Neural cell (in vitro differentiated cells): ENCODE results near the gene DSCAM.

Experiments
- CTCF ChIP-seq: fragments of 450-650 bp; IDR thresholded peaks from 2 replicates; pipeline ENCODE4 v1.5.1; 2014; ENCODE audit warnings: antibody characterized with exemption, mild to moderate bottlenecking, moderate library complexity; ENCODE audit not compliant: poor library complexity, severe bottlenecking
- EP300 ChIP-seq: fragments of 450-650 bp; conservative IDR thresholded peaks from 2 replicates; pipeline ENCODE4 v1.6.1; 2014; ENCODE audit warnings: antibody characterized with exemption, mild to moderate bottlenecking, moderate library complexity; ENCODE audit not compliant: poor library complexity, severe bottlenecking
- EZH2 ChIP-seq: fragments of 200-600, 300-800 bp; shearing (Covaris generic), sonication (generic); IDR thresholded peaks from 2 replicates; pipeline ENCODE4 v1.6.1; 2014; ENCODE audit warnings: antibody characterized with exemption, low read length, borderline replicate concordance, mild to moderate bottlenecking; ENCODE audit not compliant: insufficient read depth, poor library complexity, severe bottlenecking
- MXI1 ChIP-seq: fragments of 450-650 bp; conservative IDR thresholded peaks from 2 replicates; pipeline ENCODE4 v1.6.1; 2014; ENCODE audit warnings: antibody characterized with exemption, mild to moderate bottlenecking; ENCODE audit not compliant: poor library complexity, severe bottlenecking
- POLR2AphosphoS5 ChIP-seq: IDR thresholded peaks from 2 replicates; pipeline ENCODE4 v1.6.1; 2012
- RAD21 ChIP-seq: fragments of 450-650 bp; conservative IDR thresholded peaks from 2 replicates; pipeline ENCODE4 v1.6.1; 2014; ENCODE audit warnings: antibody characterized with exemption, mild to moderate bottlenecking, moderate library complexity
- REST ChIP-seq: IDR thresholded peaks from 2 replicates; pipeline ENCODE4 v1.6.1; 2012; ENCODE audit warnings: borderline replicate concordance
- SMC3 ChIP-seq: fragments of 450-650 bp; conservative IDR thresholded peaks from 2 replicates; pipeline ENCODE4 v1.6.1; 2014; ENCODE audit warnings: antibody characterized with exemption, mild to moderate bottlenecking, moderate library complexity; ENCODE audit not compliant: poor library complexity
- TAF1 ChIP-seq: IDR thresholded peaks from 2 replicates; pipeline ENCODE4 v1.6.1; 2012; ENCODE audit warnings: low read depth

- TF ChIP-seq EZH2 (no peak), RAD21 (no peak), CTCF (no peak), MXI1 (no peak), TAF1 (no peak), EP300 (no peak), REST (no peak), POLR2AphosphoS5 (no peak), SMC3 (no peak)
These were observed 315.4 kb downstream of the DSCAM start for GRCh38 chr21:40531431-40532110.
